ENCODE data around the gene PMPCA.

PMPCA gene

DNA sequence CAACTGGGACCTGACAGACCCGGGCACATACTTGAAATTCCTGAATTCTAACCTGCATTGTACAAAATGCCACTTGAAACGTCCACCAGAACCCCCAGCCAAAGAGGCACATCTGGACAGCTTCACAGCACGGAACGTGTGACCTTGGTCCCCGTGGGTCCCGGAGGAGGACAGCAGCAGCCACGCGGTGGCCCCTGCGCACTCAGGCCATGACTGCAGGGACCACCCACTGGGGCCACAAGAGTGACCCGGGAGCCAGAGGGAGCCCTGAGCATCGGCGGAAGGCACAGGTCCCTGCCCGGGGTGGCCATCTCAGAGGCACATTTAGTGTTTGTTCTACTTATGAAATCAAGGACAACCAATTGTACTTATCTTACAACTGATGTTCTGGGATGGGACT, 8.4 kb upstream of the PMPCA start:
- Histone ChIP-seq H2AFZ (ENCODE audit: low read length) (no peak overlapping the region), H4K20me1 (ENCODE audit: insufficient read depth, low read length, poor library complexity, severe bottlenecking) (peaks cover 20% of the 10 kb centered on the region), H3K9me3 (ENCODE audit: insufficient read depth, low read depth, low read length) (no peaks in the 10 kb centered on the region), H3K4me2 (ENCODE audit: low read depth, low read length, poor library complexity, severe bottlenecking) (no peak overlapping the region), H3K4me1 (ENCODE audit: insufficient read depth, low read length, poor library complexity, severe bottlenecking) (peaks cover 47% of the 10 kb centered on the region), H3K79me2 (ENCODE audit: insufficient read depth, low read length) (peaks cover 31% of the 10 kb centered on the region), H3K9ac (ENCODE audit: low read depth, low read length, poor library complexity, severe bottlenecking) (no peak overlapping the region), H3K4me3 (ENCODE audit: low read length, poor library complexity, severe bottlenecking) (no peak overlapping the region), H3K27me3 (ENCODE audit: insufficient read depth, low read length, poor library complexity, severe bottlenecking) (no peaks in the 10 kb centered on the region), H3F3A (ENCODE audit: low read depth) (0 out of 2 replicates have a peak, but pooled peaks cover 4% of the 10 kb centered on the region), H3K9me2 (replicated peaks; ENCODE audit: low read depth, low read length) (no peaks in the 10 kb centered on the region), H3K36me3 (ENCODE audit: insufficient read depth, low read length) (peaks cover 5% of the 10 kb centered on the region; the same call in 1 of the 2 replicates)
- TF ChIP-seq EZH2phosphoT487 (IDR thresholded peaks at IDR 0.05; ENCODE audit: borderline replicate concordance) = no peak
- TF ChIP-seq, protein P1, sequence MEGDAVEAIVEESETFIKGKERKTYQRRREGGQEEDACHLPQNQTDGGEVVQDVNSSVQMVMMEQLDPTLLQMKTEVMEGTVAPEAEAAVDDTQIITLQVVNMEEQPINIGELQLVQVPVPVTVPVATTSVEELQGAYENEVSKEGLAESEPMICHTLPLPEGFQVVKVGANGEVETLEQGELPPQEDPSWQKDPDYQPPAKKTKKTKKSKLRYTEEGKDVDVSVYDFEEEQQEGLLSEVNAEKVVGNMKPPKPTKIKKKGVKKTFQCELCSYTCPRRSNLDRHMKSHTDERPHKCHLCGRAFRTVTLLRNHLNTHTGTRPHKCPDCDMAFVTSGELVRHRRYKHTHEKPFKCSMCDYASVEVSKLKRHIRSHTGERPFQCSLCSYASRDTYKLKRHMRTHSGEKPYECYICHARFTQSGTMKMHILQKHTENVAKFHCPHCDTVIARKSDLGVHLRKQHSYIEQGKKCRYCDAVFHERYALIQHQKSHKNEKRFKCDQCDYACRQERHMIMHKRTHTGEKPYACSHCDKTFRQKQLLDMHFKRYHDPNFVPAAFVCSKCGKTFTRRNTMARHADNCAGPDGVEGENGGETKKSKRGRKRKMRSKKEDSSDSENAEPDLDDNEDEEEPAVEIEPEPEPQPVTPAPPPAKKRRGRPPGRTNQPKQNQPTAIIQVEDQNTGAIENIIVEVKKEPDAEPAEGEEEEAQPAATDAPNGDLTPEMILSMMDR (conservative IDR thresholded peaks at IDR 0.05; ENCODE audit: low read length) = no peak

DNA sequence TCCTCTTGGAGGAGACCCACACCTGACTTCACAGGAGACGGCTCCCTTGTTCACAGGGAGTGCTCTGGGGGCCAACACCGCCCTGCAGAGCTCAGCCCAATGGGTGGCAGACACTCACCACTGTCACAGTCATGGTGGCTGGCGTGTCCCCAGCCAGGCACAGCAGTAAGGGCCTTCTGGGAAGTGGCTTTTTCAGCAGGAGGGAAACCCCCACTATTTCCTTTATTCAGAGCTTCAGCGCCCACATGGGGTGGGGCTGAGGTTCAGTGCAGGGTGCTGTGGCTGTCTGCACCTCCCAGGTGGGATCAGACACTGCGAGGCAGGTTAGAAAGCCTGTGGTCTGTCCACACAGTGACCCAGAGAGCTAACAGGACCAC, 6.9 kb upstream of the PMPCA start:
- peak overlapping the region; percentile 74 for H3K4me2 ChIP-seq (ENCODE audit: low read depth, low read length, poor library complexity, severe bottlenecking)
- H3K9me2 ChIP-seq (replicated peaks; ENCODE audit: low read depth, low read length) = no peaks in the 10 kb centered on the region
- no peaks in the 10 kb centered on the region for H3K9me3 ChIP-seq (ENCODE audit: insufficient read depth, low read depth, low read length)
- H3K79me2 ChIP-seq (ENCODE audit: insufficient read depth, low read length) = peaks cover 31% of the 10 kb centered on the region
- H3K9ac ChIP-seq (ENCODE audit: low read depth, low read length, poor library complexity, severe bottlenecking) = peak overlapping the region; percentile 46
- peaks cover 6% of the 10 kb centered on the region; the same call in 1 of the 2 replicates for H3K36me3 ChIP-seq (ENCODE audit: insufficient read depth, low read length)
- no peak for TF ChIP-seq EZH2phosphoT487 (IDR thresholded peaks at IDR 0.05; ENCODE audit: borderline replicate concordance)
- TF ChIP-seq, protein P1 (conservative IDR thresholded peaks at IDR 0.05; ENCODE audit: low read length) = no peak
- no peak overlapping the region for H2AFZ ChIP-seq (ENCODE audit: low read length)
- peaks cover 14% of the 10 kb centered on the region for H4K20me1 ChIP-seq (ENCODE audit: insufficient read depth, low read length, poor library complexity, severe bottlenecking)
- H3K4me1 ChIP-seq (ENCODE audit: insufficient read depth, low read length, poor library complexity, severe bottlenecking) = peaks cover 43% of the 10 kb centered on the region
- 0 out of 2 replicates have a peak, but pooled peaks cover 4% of the 10 kb centered on the region for H3F3A ChIP-seq (ENCODE audit: low read depth)
- no peaks in the 10 kb centered on the region for H3K27me3 ChIP-seq (ENCODE audit: insufficient read depth, low read length, poor library complexity, severe bottlenecking)
- H3K4me3 ChIP-seq (ENCODE audit: low read length, poor library complexity, severe bottlenecking) = peak overlapping the region; percentile 37

DNA sequence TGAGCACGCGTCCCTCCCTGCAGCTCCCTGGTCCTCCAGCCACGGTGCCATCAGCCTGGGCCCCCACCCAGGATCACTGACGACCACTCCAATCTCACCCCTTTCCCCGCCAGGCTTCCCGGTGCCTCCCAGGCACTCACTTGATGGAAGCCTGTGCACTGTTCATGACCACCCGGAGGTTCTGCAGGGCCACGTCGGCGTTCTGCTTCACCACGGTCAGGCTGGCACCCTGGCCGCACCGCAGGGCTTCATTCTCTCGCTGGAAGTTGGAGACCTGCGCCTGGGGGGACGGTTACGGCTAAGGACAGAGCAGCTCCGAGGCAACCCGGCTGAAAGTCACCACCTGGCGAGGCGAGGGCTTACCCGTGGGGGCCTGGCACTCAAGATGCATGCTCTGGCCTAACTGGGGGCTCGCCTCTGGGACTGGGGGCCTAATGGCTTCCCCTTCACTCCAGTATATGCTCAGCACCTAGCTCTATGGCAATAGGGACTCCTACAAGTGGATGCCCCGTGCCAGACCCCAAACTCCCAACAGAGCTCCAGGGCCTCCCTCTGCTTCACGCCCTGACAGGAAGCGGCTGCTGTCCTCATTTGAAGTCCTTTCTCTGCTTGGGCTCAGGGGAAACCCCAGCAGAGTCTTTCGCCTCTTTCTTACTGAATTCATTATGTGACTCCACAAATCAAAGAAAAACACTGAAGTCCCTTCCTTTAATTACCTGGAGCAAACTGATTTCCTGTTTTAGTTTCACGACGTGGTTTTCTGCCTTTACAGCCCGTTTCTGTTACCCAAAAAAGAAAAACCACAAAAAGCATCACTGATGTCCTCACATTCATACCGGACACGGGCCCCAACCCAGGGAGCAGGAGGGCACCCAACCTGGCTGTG, 6.3 kb upstream of the PMPCA start:
- no peaks in the 10 kb centered on the region for H3K9me3 ChIP-seq (ENCODE audit: insufficient read depth, low read depth, low read length)
- H3K27me3 ChIP-seq (ENCODE audit: insufficient read depth, low read length, poor library complexity, severe bottlenecking) = no peaks in the 10 kb centered on the region
- peaks cover 31% of the 10 kb centered on the region for H3K79me2 ChIP-seq (ENCODE audit: insufficient read depth, low read length)
- no peaks in the 10 kb centered on the region for H3K9me2 ChIP-seq (replicated peaks; ENCODE audit: low read depth, low read length)
- 0 out of 2 replicates have a peak, but pooled peaks cover 4% of the 10 kb centered on the region for H3F3A ChIP-seq (ENCODE audit: low read depth)
- TF ChIP-seq, protein P1 (conservative IDR thresholded peaks at IDR 0.05; ENCODE audit: low read length) = no peak
- no peak for TF ChIP-seq EZH2phosphoT487 (IDR thresholded peaks at IDR 0.05; ENCODE audit: borderline replicate concordance)
- no peak overlapping the region for H2AFZ ChIP-seq (ENCODE audit: low read length)
- peaks cover 41% of the 10 kb centered on the region for H3K4me1 ChIP-seq (ENCODE audit: insufficient read depth, low read length, poor library complexity, severe bottlenecking)
- peaks cover 8% of the 10 kb centered on the region for H4K20me1 ChIP-seq (ENCODE audit: insufficient read depth, low read length, poor library complexity, severe bottlenecking)
- H3K4me3 ChIP-seq (ENCODE audit: low read length, poor library complexity, severe bottlenecking) = peak overlapping the region; percentile 37
- peak overlapping the region; percentile 74 for H3K4me2 ChIP-seq (ENCODE audit: low read depth, low read length, poor library complexity, severe bottlenecking)
- peaks cover 6% of the 10 kb centered on the region; the same call in 1 of the 2 replicates for H3K36me3 ChIP-seq (ENCODE audit: insufficient read depth, low read length)
- peak overlapping the region; percentile 46 for H3K9ac ChIP-seq (ENCODE audit: low read depth, low read length, poor library complexity, severe bottlenecking)

Data from Loucy (cell line).